CD4-positive, alpha-beta T cell treated with Interleukin-10 for 1 hour (primary cell): ENCODE results near the gene SH2D6.
"Not testable (repeated sequence)": the region's sequence is repeated elsewhere in the genome, so short reads cannot be mapped to it uniquely, and the experiment has no call there.

Experiments
- DNase-seq: peaks from one replicate; pipeline ENCODE4 v3.0.0-alpha.2; 2020

Gene SH2D6

GRCh38 chr2:85422072-85422457 lies 3.6 kb downstream of the SH2D6 start:
- no peak for DNase-seq

- DNase-seq = no peak
Measured at GRCh38 chr2:85423525-85423924, 5.0 kb downstream of the SH2D6 start.

GRCh38 chr2:85425588-85425987 lies 7.1 kb downstream of the SH2D6 start:
- DNase-seq = no peak

- no peak for DNase-seq
Measured at GRCh38 chr2:85427300-85427835, 8.9 kb downstream of the SH2D6 start.

GRCh38 chr2:85428343-85428881 lies 9.9 kb downstream of the SH2D6 start:
- DNase-seq = no peak

- DNase-seq = no peak
Measured at GRCh38 chr2:85429213-85429923, 10.9 kb downstream of the SH2D6 start.

GRCh38 chr2:85429924-85430289 lies 11.4 kb downstream of the SH2D6 start:
- no peak for DNase-seq

GRCh38 chr2:85430752-85431569 lies 12.4 kb downstream of the SH2D6 start:
- DNase-seq = no peak

- no peak for DNase-seq
Measured at GRCh38 chr2:85431570-85432205, 13.2 kb downstream of the SH2D6 start.

- no peak for DNase-seq
Measured at GRCh38 chr2:85433511-85434089, 15.1 kb downstream of the SH2D6 start.

GRCh38 chr2:85434696-85435095 lies 16.2 kb downstream of the SH2D6 start:
- DNase-seq = no peak

GRCh38 chr2:85435220-85435958 lies 16.9 kb downstream of the SH2D6 start:
- DNase-seq = no peak

- DNase-seq = no peak
Measured at GRCh38 chr2:85435981-85436835, 17.7 kb downstream of the SH2D6 start.

GRCh38 chr2:85436836-85437487 lies 18.4 kb downstream of the SH2D6 start:
- no peak for DNase-seq

GRCh38 chr2:85437488-85438200 lies 19.1 kb downstream of the SH2D6 start:
- peak; percentile 80 for DNase-seq

GRCh38 chr2:85438201-85439024 lies 19.9 kb downstream of the SH2D6 start:
- DNase-seq = no peak

GRCh38 chr2:85439025-85439472 lies 20.5 kb downstream of the SH2D6 start:
- DNase-seq = no peak

GRCh38 chr2:85439569-85439968 lies 21.1 kb downstream of the SH2D6 start:
- DNase-seq = not testable (repeated sequence)

- no peak for DNase-seq
Measured at GRCh38 chr2:85439986-85440385, 21.5 kb downstream of the SH2D6 start.
